ENCODE results near the gene KHSRP.

Gene KHSRP, protein sequence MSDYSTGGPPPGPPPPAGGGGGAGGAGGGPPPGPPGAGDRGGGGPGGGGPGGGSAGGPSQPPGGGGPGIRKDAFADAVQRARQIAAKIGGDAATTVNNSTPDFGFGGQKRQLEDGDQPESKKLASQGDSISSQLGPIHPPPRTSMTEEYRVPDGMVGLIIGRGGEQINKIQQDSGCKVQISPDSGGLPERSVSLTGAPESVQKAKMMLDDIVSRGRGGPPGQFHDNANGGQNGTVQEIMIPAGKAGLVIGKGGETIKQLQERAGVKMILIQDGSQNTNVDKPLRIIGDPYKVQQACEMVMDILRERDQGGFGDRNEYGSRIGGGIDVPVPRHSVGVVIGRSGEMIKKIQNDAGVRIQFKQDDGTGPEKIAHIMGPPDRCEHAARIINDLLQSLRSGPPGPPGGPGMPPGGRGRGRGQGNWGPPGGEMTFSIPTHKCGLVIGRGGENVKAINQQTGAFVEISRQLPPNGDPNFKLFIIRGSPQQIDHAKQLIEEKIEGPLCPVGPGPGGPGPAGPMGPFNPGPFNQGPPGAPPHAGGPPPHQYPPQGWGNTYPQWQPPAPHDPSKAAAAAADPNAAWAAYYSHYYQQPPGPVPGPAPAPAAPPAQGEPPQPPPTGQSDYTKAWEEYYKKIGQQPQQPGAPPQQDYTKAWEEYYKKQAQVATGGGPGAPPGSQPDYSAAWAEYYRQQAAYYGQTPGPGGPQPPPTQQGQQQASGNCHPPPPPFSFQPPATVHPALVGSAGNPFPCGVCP

DNA sequence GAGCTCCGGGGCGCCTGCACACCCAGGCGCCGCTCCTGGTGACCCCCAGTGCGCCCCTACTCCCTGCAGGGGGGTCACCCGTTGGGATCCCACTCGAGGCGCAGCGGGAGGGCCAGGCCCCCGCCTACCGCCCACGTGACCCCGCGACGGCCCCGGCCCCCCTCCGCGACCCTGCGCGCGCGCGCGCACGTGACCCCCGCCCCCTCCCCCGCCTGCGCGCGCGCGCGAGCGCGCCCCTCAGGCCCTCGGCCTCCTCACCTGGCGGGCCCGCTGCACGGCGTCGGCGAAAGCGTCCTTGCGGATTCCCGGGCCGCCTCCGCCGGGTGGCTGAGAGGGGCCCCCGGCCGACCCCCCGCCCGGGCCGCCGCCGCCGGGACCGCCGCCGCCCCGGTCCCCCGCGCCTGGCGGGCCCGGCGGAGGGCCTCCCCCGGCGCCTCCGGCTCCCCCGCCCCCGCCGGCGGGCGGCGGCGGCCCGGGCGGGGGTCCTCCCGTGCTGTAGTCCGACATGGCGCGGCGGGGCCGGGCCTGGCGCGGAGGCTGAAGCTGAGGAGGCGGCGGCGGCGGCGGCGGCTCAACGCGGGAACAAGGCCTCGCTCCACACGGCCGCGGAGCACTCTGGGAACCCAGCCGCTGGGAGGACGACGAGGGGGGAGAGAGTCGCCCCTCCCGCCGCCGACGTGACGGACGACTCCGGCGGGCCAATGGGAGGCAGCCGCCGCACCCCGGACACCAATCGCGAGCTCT is at the start of gene KHSRP:
Gene KHSRP, minus strand, starts transcription at position 617 of the 744 bp plus-strand sequence. Its CDS starts 110 bp downstream, at position 507.
- no peak for FAIRE-seq

DNA sequence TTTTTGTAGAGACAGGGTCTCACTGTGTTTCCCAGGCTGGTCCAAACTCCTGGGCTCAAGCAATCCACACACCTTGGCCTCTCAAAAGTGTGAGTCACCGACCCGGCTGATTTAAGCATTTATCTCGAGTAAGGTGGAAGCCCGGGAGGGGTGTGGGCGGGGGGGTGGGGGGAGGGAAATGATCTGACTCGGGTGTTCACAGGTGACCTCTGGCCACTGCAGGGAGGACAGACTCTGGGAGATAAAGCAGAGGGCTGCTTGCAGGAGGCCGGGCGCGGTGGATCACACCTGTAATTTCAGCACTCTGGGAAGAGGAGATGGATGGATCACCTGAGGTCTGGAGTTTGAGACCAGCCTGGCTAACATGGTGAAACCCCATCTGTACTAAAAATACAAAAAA is 49.0 kb upstream of the KHSRP start:
- FAIRE-seq: no peak

GRCh38 chr19:6472713-6473112 is 48.1 kb upstream of the KHSRP start:
- FAIRE-seq: no peak

DNA sequence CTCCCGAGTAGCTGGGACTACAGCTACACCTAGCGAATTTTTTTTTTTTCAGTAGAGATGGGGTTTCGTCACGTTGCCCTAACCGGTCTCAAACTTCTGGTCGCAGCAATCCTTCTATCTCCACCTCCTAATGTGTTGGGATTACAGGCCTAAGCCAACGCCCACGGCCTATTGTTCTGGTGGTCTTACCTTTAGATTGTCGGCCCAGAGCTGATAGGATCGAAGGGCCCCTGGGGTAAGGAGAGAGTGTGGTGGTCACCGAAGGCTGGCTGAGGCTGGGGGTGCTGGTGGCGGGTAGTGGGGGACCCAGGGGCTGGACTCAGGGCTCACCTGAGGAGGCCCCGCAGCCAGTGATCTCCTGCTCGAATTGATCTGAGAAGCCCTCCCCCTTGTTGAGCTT is 46.5 kb upstream of the KHSRP start:
- no peak for FAIRE-seq

GRCh38 chr19:6470173-6470572 is 45.6 kb upstream of the KHSRP start:
- FAIRE-seq: no peak

DNA sequence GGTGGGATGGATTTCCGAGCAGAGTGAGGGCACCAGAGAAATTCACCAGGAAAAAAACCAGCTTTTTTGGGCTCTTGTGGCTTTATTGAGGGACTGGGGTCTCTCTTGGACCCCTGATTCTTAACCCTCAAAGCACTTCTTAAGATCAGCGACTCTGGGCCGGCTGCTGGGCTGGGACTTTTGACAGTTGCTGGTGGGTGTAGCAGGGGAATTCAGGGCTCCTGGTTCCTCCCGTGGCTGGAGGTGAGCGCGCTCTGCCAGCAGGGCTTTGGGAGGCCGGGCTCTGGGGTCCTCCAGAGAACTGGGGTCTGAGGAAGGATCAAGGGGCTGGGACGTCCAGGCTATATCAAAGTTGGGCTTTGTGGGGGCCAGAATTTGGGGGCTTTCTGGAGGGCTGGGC is 42.8 kb upstream of the KHSRP start:
- FAIRE-seq: no peak

DNA sequence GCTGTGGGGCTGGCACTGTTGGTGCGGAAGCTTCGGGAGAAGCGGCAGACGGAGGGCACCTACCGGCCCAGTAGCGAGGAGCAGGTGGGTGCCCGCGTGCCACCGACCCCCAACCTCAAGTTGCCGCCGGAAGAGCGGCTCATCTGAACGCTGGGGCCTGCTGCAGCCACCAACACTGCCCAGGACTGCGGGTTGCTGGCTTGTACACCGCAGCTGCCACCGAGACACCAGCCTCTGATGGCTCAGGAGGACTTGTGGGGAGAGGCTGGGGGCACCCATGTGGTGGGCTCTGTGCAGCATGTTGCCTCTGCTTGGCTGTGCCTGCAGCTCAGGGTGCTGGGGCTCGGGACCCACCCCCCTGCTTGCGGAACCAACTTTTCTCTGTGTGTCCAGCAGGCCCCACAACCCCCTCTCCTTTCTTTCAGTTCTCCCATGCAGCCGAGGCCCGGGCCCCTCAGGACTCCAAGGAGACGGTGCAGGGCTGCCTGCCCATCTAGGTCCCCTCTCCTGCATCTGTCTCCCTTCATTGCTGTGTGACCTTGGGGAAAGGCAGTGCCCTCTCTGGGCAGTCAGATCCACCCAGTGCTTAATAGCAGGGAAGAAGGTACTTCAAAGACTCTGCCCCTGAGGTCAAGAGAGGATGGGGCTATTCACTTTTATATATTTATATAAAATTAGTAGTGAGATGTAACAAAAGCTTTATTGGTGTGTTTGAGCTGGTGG is 42.1 kb upstream of the KHSRP start:
- no peak for FAIRE-seq

DNA sequence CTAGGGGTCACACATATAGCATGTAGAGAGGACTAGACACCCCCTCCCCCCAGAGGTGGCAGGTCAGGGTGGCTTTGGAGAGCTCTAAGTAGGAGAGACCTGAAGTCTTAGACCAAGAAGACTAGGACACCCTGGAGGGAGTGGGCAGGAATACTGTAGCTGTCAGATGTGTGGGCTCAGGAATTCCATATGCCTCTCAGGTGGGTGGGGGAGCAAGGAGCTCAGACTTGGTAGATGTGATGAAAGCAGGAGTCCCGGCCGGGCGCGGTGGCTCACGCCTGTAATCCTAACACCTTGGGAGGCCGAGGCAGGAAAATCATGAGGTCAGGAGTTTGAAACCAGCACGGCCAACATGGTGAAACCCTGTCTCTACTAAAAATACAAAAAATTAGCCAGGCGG is 41.1 kb upstream of the KHSRP start:
- FAIRE-seq: no peak

DNA sequence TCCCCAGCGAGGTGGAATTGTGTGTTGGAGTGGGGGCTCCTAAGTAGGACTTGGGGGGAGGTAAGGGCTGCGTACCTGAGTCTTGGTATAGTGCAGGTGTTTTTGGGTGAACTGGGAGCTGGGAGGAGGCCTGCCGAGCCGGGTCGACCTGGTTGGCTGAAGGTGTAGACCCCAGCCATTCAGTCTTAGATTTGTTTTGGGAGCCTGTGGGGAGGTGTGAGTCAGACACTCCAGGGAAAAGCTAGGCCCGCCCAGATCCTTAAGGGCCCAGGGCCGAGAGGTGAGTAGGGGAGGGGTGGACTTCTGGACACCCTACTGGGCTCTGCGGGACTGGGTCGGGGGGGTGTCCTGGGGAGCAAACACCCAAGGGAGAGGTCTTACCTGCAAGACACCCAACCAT is 40.4 kb upstream of the KHSRP start:
- no peak for FAIRE-seq

- no peak for FAIRE-seq
Measured at GRCh38 chr19:6464070-6464873, 39.7 kb upstream of the KHSRP start, which contains the start of gene CRB3. CRB3 (plus strand) TSS chr19:6464271; CDS start chr19:6464702, 431 bp downstream.

- peak; percentile 98 for FAIRE-seq
Measured at GRCh38 chr19:6460099-6460884, 35.7 kb upstream of the KHSRP start.

GRCh38 chr19:6459262-6460098 is 34.9 kb upstream of the KHSRP start, which contains the start of gene SLC25A23:
SLC25A23 (minus strand) TSS chr19:6459792; CDS start chr19:6459628, 164 bp downstream.
- FAIRE-seq: no peak

DNA sequence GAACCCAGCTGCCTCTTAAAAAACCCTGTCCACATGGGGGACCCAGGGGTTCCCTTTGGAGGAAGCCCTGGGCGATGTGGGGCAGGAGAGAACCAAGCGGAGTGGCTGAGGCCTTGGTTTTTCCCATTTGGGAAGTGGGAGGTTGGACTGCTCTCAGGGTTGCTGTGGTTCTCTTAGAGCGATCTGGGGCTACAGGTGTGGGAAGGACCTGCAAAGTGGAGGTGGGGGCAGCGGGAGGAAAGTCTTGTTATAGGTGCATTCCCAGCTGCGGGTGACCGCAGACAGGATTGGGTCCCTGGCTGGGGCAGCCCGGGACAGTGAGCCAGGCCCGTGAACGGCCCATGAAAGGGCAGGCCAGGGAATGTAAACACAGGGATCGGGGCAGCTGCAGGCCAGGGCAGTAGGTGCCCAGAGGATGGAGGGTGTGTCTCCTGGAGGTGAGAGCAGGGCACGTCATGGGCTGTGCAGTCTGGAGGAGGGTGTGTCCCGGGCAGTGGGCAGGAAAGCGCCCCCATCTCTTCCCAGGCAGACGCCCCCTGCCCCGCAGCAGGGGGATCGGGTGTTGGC is 34.2 kb upstream of the KHSRP start:
- no peak for FAIRE-seq

- no peak for FAIRE-seq
Measured at GRCh38 chr19:6457958-6458694, 33.5 kb upstream of the KHSRP start.

DNA sequence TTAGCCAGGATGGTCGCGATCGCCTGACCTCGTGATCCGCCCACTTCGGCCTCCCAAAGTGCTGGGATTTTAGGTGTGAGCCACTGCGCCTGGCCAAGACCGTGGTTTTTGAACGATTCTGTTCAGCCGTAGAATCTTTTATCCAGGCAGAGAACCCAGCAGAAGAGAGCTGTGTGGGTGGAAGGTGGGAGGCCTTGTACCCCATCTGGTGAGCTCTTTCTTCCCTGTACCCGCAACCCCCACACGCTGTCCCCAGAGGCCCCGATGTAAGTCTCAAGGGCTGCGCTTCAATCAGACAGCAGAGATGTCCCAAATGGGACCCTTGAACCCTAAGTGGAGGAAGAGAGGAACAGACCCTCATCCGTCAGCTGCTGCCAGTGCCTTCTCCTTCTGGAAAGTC is 31.3 kb upstream of the KHSRP start:
- FAIRE-seq: no peak

- no peak for FAIRE-seq
Measured at GRCh38 chr19:6453951-6454565, 29.4 kb upstream of the KHSRP start.

DNA sequence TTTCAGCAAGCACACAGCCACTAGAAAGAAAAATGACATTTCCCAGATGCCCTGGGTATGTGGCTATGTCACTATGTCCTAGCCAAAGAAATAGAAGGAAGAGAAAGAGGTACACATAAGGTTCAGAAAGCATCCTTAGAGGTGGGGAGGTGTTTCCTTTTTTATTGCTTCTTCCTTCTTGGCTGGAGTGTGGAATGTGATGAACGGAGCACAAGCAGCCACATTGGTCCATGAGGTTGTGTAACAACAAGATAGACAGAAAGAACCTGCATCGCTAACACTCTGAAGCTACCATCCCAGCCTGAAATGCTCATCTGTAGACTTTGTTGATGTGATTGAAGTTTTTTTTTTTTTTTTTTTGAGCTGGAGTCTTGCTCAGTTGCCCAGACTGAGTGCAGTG is 28.3 kb upstream of the KHSRP start:
- FAIRE-seq: no peak

DNA sequence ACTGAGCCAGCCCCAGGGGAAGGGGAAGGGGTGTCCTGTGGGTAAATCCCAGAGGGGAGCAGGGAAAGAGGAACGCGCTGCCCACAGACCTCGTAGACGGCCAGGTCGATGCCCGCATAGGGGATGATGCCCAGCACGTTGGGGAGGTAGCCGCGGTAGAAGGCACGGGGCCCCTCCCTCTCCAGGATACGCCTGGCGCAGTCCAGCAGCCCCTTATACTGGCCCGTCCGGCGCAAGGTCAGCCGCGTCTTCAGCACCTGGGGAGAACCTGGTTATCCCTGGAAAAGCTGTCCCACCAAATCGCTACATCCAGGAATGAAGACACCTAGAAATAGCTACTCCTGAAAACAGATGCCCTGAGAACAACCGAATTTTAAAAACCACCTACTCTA is 27.6 kb upstream of the KHSRP start:
- FAIRE-seq: no peak

Data from G401.6 (cell line).